T-cell (primary cell): ENCODE data around the gene EDN3. TPM values are rescaled to one million over a fixed set of nuclear protein-coding genes. Genes with fewer than 3 reads are reported as not detected.

Source experiments
- ATAC-seq, 4 experiments: fragments of 200-7000 bp in 3 of 4; fragments of 150-1000 bp in 1 of 4; cut with Tn5 transposase; replicated peaks in 1 of 4; 1 replicate in 3 of 4; 2 replicates in 1 of 4; pipeline ENCODE4 v1.10.0; 2021; ENCODE audit warnings: moderate library complexity in 3 of 4, mild to moderate bottlenecking in 2 of 4, moderate number of reproducible peaks in 1 of 4
- CTCF ChIA-PET, 2 donors: fragments of 300-600 bp; sonication (Branson Sonifier 250); formaldehyde crosslinking; loops; one replicate each; lab custom pipeline; 2022; ENCODE audit warnings: antibody characterized with exemption in 2 of 2; lab: Charles Lee
- POLR2A ChIA-PET, 2 donors: fragments of 300-600 bp; sonication (Branson Sonifier 250); formaldehyde crosslinking; loops; one replicate each; lab custom pipeline; 2022; ENCODE audit warnings: antibody characterized with exemption in 2 of 2; lab: Charles Lee
- DNase-seq, 35 experiments: peaks; one replicate each; pipeline versions ENCODE4 v3.0.0 to v3.0.0-alpha.2; 2013 to 2023
- H3K27ac ChIP-seq: one replicate; pipeline ENCODE4 v1.5.1; 2013; ENCODE audit warnings: low read length
- H3K27me3 ChIP-seq, 2 experiments: replicated peaks in 1 of 2; 1 replicate in 1 of 2; 2 replicates in 1 of 2; pipeline versions ENCODE4 v1.6.1 to v1.7.0; 2013; ENCODE audit warnings: low read length in 1 of 2, mixed read lengths in 1 of 2; ENCODE audit not compliant: control insufficient read depth in 2 of 2, insufficient read depth in 2 of 2; ENCODE audit errors: extremely low read depth in 1 of 2
- H3K36me3 ChIP-seq, 2 donors: 1 replicate in 1 of 2; 2 replicates in 1 of 2; pipeline versions ENCODE4 v1.6.1 to v1.7.0; 2013; ENCODE audit warnings: low read length in 1 of 2; ENCODE audit not compliant: control insufficient read depth in 2 of 2, insufficient read depth in 1 of 2; ENCODE audit errors: extremely low read depth in 1 of 2
- H3K4me1 ChIP-seq, 2 experiments: 1 replicate in 1 of 2; 2 replicates in 1 of 2; pipeline versions ENCODE4 v1.6.1 to v1.7.0; 2013; ENCODE audit warnings: low read length in 2 of 2, mixed read lengths in 1 of 2; ENCODE audit not compliant: insufficient read depth in 2 of 2, control insufficient read depth in 1 of 2; ENCODE audit errors: extremely low read depth in 1 of 2
- H3K4me3 ChIP-seq, 2 donors: 1 replicate in 1 of 2; 2 replicates in 1 of 2; pipeline versions ENCODE4 v1.5.1 to v1.7.0; 2013; ENCODE audit warnings: mild to moderate bottlenecking in 2 of 2, low read length in 1 of 2, moderate library complexity in 1 of 2; ENCODE audit not compliant: control insufficient read depth in 1 of 2; ENCODE audit errors: extremely low read depth in 1 of 2
- H3K9me3 ChIP-seq: 2 replicates; pipeline ENCODE4 v1.7.0; 2013
- H3K27ac Mint-ChIP-seq, 2 donors: one replicate each; pipeline ENCODE4 v1.8.0; 2020 to 2021; ENCODE audit warnings: mild to moderate bottlenecking in 2 of 2, mixed read lengths in 2 of 2
- H3K27me3 Mint-ChIP-seq, 2 donors: one replicate each; pipeline ENCODE4 v1.8.0; 2021 to 2022; ENCODE audit warnings: mixed read lengths in 2 of 2
- H3K36me3 Mint-ChIP-seq: one replicate; pipeline ENCODE4 v1.8.0; 2021; ENCODE audit warnings: mixed read lengths
- H3K4me1 Mint-ChIP-seq, 3 donors: one replicate each; pipeline ENCODE4 v1.8.0; 2020 to 2022; ENCODE audit warnings: mixed read lengths in 3 of 3, mild to moderate bottlenecking in 1 of 3
- H3K4me3 Mint-ChIP-seq, 3 donors: one replicate each; pipeline ENCODE4 v1.8.0; 2020 to 2022; ENCODE audit warnings: mild to moderate bottlenecking in 3 of 3, mixed read lengths in 3 of 3, moderate library complexity in 3 of 3
- H3K9me3 Mint-ChIP-seq, 3 donors: one replicate each; pipeline ENCODE4 v1.8.0; 2020 to 2022; ENCODE audit warnings: mixed read lengths in 3 of 3
- WGBS: methylation state at CpG from one replicate; pipeline ENCODE4 v1.1.5; 2013; ENCODE audit warnings: missing lambda C conversion rate; ENCODE audit not compliant: insufficient coverage; 5-methylcytosine and 5-hydroxymethylcytosine counted together
- total RNA-seq, 35 experiments: library from RNA in 6 of 35; stranded (reverse) in 6 of 35; fragments of 120-200 nt in 1 of 35; gene quantifications; one replicate each; pipeline versions ENCODE4 v1.2.1 to v1.2.4 and lab custom pipeline; 2013 to 2026

Gene EDN3
- total RNA-seq, 5 donors from 2014 or later (not counting 1 experiment from before 2014, with no cell fraction given): 0.32 to 2.3 (median 1.3) TPM; not detected in 2

GRCh38 chr20:59316911-59317731 is 16.7 kb downstream of the EDN3 start:
- Mint-ChIP-seq H3K9me3 (no peaks in the 10 kb centered on the region), H3K4me3 (no peak overlapping the region), H3K27ac (no peak overlapping the region), H3K4me1 (no peaks in the 10 kb centered on the region), H3K27me3 (peaks cover 0 to 3% of the 10 kb centered on the region in 2 donors), H3K36me3 (no peaks in the 10 kb centered on the region)
- Histone ChIP-seq H3K4me3 (no peak overlapping the region), H3K36me3 (no peaks in the 10 kb centered on the region), H3K4me1 (no peaks in the 10 kb centered on the region), H3K27me3 (peaks cover 0 to 14% of the 10 kb centered on the region in 2 experiments), H3K9me3 (no peaks in the 10 kb centered on the region), H3K27ac (no peak overlapping the region)
- ChIA-PET POLR2A (no interaction called here), CTCF (no interaction called here)
- ATAC-seq: no peak
- DNase-seq: no peak
- 94% methylated on average over 3 of the region's 13 CpGs for WGBS

DNA sequence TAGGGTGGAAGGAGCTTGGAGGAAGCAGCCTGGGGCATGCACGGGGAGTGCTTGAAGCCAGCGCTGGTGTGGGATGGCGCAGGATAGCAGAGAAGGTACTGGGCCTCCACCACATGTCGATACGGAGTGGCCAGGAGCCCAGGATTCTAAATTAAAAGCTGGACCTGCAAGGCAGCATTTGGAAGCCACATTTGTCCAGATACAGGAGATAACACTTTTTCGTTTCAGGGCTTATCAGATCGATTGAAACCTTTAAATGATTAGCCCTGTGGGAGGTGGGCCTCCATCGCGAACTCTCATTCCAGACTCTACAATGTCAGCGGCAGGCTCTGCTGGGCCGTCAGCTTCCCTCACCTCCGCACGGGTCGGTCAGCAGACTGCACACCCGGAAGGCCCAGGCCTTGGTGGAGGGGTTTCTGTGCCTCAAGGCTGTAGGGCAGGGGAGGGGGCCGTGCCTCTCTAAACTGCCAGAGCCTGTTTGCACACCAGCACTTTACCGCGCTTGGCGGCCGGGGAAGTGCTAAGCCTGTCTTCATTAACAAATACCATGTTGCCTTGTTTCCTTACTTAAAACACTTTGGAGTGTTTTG is 17.9 kb downstream of the EDN3 start:
- Mint-ChIP-seq H3K4me3 (no peak overlapping the region), H3K36me3 (no peaks in the 10 kb centered on the region), H3K9me3 (no peaks in the 10 kb centered on the region), H3K4me1 (no peaks in the 10 kb centered on the region), H3K27me3 (peaks cover 0 to under 1% of the 10 kb centered on the region in 2 donors), H3K27ac (no peak overlapping the region)
- no peak for ATAC-seq
- DNase-seq: no peak
- Histone ChIP-seq H3K27me3 (peaks cover 0 to 14% of the 10 kb centered on the region in 2 experiments), H3K36me3 (no peaks in the 10 kb centered on the region), H3K9me3 (no peaks in the 10 kb centered on the region), H3K4me3 (no peak overlapping the region), H3K27ac (no peak overlapping the region), H3K4me1 (no peaks in the 10 kb centered on the region)
- ChIA-PET CTCF (no interaction called here), POLR2A (no interaction called here)
- WGBS: 82% methylated on average over 7 of the region's 20 CpGs

GRCh38 chr20:59318803-59319202 is 18.4 kb downstream of the EDN3 start:
- WGBS: 52% methylated on average over 2 of the region's 4 CpGs
- Histone ChIP-seq H3K4me3 (no peak overlapping the region), H3K9me3 (no peaks in the 10 kb centered on the region), H3K27me3 (peaks cover 0 to 14% of the 10 kb centered on the region in 2 experiments), H3K4me1 (no peaks in the 10 kb centered on the region), H3K27ac (no peak overlapping the region), H3K36me3 (no peaks in the 10 kb centered on the region)
- H3K27me3 Mint-ChIP-seq: no peaks in the 10 kb centered on the region
- no peaks in the 10 kb centered on the region for H3K36me3 Mint-ChIP-seq
- no peak overlapping the region for H3K27ac Mint-ChIP-seq
- H3K4me1 Mint-ChIP-seq: no peaks in the 10 kb centered on the region
- no peaks in the 10 kb centered on the region for H3K9me3 Mint-ChIP-seq
- H3K4me3 Mint-ChIP-seq: no peak overlapping the region
- CTCF ChIA-PET: no interaction called here
- POLR2A ChIA-PET: no interaction called here
- DNase-seq (no peak), ATAC-seq (no peak)

- Histone ChIP-seq H3K27me3 (peaks cover 0 to 14% of the 10 kb centered on the region in 2 experiments), H3K4me3 (no peak overlapping the region), H3K27ac (no peak overlapping the region), H3K9me3 (no peaks in the 10 kb centered on the region), H3K36me3 (no peaks in the 10 kb centered on the region), H3K4me1 (no peaks in the 10 kb centered on the region)
- ChIA-PET CTCF (no interaction called here), POLR2A (no interaction called here)
- Mint-ChIP-seq H3K27ac (no peak overlapping the region), H3K36me3 (no peaks in the 10 kb centered on the region), H3K27me3 (no peaks in the 10 kb centered on the region), H3K9me3 (no peaks in the 10 kb centered on the region), H3K4me1 (no peaks in the 10 kb centered on the region), H3K4me3 (no peak overlapping the region)
- ATAC-seq (no peak), DNase-seq (no peak)
- WGBS: 79% methylated on average over 8 of the region's 10 CpGs
Measured at GRCh38 chr20:59320426-59320825, 20.0 kb downstream of the EDN3 start.

- no peak for ATAC-seq
- Histone ChIP-seq H3K36me3 (no peaks in the 10 kb centered on the region), H3K27me3 (peaks cover 0 to 14% of the 10 kb centered on the region in 2 experiments), H3K27ac (no peak overlapping the region), H3K9me3 (no peaks in the 10 kb centered on the region), H3K4me3 (no peak overlapping the region), H3K4me1 (no peaks in the 10 kb centered on the region)
- Mint-ChIP-seq H3K9me3 (no peaks in the 10 kb centered on the region), H3K27ac (no peak overlapping the region), H3K4me1 (no peaks in the 10 kb centered on the region), H3K4me3 (no peak overlapping the region), H3K27me3 (no peaks in the 10 kb centered on the region), H3K36me3 (no peaks in the 10 kb centered on the region)
- no peak for DNase-seq
- POLR2A ChIA-PET: no interaction called here
- CTCF ChIA-PET: no interaction called here
- 81% methylated on average over 12 of the region's 16 CpGs for WGBS
Measured at GRCh38 chr20:59320854-59321647, 20.6 kb downstream of the EDN3 start.

DNA sequence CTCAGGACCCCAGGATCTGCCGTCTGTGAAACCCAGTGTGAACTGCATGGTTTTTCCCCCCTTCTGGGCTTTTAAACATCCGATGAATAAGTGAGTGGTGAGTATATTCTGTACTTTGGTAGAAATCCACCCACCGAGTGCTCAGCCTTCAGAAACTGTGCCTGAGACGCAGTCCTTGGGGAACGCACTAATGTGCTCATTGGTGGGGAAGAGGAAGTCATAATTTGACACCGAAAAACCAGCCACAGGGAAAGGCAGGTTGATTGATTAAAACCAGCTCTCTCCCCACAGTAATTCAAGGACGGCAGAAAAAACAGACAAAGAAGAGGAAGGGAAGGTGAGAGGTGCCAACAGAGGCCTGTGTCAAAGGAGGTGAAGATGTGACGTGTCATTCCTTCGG is 21.7 kb downstream of the EDN3 start:
- Histone ChIP-seq H3K4me3 (no peak overlapping the region), H3K9me3 (no peaks in the 10 kb centered on the region), H3K36me3 (no peaks in the 10 kb centered on the region), H3K4me1 (no peaks in the 10 kb centered on the region), H3K27ac (no peak overlapping the region), H3K27me3 (peaks cover 0 to 17% of the 10 kb centered on the region in 2 experiments)
- Mint-ChIP-seq H3K27me3 (peaks cover 0 to 2% of the 10 kb centered on the region in 2 donors), H3K4me1 (no peaks in the 10 kb centered on the region), H3K27ac (no peak overlapping the region), H3K4me3 (no peak overlapping the region), H3K9me3 (no peaks in the 10 kb centered on the region), H3K36me3 (no peaks in the 10 kb centered on the region)
- 34% methylated on average over 5 of the region's 9 CpGs for WGBS
- ATAC-seq (no peak), DNase-seq (no peak)
- ChIA-PET POLR2A (interaction anchor here in 1 of 2 donors (0.6 kb wide), 1 partner anchor 164 kb away, joined by 4 read pairs; no protein-coding TSS in a partner anchor), CTCF (no interaction called here)
